IPS DF 4.7 (cell line): ENCODE results near the gene OSCP1.
A peak's percentile ranks its signal among the peaks of the same experiment; 100 is the strongest.

Experiments
- DNase-seq: peaks from one replicate; pipeline ENCODE4 v3.0.0-alpha.2; 2013; ENCODE audit warnings: low spot score; ENCODE audit errors: extremely low read depth

Gene OSCP1

DNA sequence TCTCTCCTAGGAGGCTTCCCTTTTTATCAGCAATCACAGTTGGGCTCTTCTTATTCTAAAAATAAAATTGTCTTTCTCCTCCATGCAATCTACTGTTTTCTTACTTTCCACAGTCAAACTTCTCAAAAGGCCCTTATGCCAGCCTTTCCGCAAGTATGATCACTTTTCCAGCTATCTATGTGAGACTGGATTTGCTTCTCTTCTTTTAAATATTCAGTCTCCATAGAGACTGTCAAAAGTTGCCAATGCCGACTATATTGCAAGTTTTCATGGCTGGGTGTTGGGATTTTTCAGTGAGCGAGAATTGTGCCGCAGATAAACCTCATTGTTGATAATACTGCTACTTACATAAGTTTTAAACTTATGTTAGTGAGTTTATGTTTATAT lies 47.8 kb downstream of the OSCP1 start:
- no peak for DNase-seq

DNA sequence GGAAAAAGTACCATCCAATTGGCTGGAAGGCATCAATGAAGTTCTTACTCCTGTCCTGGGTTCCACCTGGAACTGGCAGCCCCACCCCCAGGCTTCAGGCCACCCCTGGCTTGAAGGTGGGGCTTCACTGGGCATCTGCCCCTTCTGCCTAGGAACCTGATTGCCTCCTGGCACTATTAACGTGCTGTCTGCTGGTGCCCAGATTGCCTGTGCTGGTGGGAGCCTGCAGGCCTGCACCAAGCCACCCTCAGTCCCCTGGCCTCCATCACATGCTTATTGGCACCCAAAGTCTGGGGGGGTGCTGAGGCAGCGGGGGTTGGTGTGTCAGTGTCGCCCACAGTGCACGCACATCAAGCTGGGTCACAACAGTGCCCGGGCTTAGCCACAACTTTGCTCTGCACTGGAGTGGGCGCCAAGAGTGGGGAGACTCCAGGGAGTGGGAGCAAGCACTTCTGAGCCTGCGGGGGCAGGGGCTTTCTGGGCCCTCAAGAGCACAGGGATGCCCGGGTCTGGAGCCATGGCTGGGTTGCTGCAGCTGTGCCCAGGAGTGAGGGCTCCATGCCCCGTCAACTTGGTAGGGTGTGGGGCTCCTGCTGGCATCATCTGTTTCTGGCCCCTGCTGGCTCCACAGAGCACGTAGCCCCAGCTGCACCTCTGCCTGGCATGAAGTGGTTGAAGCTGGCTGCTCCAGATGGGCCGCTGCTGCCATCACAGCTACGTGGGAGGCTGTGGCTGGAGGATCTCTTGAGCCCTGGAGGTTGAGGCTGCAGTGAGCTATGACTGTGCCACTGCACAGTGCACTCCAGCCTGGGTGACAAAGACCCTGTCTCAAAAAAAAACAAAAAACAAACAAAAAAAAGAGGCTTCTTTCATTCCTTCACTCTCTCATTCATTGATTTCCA lies 48.4 kb downstream of the OSCP1 start:
- no peak for DNase-seq

DNA sequence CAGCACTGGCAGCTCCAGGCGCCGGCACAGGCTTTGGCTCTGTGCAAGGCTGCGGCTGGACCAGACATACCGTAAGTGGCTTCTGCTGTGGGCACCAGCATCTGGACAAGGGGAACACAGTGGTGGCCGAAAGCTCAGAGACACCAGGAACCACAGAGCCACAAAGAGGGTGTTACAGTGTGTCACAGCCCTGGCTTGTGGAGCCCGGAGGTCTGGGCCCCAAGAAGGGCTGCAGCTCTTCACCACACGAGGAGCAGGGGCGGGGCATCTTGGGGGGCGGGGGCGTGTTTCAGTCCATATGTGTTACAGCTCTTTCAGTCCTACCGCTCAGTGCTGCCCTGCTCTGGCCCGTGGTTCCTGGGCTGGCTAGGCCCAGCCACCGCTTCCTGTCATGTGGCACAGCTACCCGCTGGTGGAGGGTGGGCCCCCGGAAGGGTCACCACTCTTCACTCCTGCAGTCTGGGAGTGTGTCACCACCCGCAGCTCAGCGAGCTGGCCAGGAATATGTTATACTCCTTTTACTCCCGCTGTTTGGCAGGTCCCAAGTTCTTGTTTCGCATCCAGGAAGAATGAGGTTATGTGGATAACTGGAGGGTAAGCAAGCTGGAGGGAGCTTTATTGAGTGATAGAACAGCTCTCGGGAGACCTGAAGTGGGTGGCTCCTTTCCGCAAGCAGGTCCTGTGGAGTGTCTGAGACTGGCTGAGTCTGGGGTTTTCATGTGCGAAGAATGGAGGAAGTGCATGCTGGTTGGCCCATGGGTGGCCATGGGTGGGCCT lies 49.2 kb downstream of the OSCP1 start:
- DNase-seq = no peak

DNA sequence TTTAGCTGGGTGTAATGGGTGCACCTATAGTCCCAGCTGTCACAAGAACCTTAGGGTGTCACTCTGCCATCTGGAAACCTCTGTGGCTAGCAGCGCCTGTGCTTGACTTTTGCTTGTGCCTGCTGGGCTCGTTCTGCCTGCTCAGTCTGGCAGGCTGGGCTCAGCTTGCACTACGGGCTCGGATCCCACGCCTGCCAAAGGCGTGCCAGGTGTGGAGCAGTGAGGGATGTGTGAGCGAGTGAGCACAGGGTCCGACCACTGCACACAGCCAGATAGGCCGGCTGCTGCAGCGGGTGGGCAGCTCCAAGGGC lies 49.8 kb downstream of the OSCP1 start:
- no peak for DNase-seq

DNA sequence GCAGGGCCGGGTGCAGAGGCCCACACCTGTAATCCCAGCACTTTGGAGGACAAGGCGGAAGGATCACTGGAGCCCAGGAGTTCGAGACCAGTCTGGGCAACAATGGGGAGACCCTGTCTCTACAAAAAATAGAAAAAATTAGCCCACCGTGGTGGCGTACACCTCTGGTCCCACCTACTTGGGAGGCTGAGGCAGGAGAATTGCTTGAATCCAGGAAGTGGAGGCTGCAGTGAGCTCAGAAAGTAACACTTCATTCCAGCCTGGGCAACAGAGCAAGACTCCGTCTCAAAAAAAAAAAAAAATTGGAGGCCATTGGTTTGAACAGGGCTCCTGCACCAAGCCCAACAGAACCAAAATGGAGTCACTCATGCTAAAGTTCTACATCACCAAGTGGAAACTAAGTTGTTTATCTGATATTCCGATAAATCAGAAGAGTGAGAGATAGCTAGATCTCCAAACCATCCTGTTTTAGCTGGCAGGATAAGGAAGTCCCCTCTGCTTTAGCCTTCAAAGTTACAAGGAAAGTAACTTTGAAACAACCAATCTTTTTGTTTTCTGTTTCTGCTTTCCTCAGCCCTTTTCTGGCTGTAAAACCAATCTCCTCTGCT lies 51.8 kb downstream of the OSCP1 start:
- DNase-seq = no peak

DNA sequence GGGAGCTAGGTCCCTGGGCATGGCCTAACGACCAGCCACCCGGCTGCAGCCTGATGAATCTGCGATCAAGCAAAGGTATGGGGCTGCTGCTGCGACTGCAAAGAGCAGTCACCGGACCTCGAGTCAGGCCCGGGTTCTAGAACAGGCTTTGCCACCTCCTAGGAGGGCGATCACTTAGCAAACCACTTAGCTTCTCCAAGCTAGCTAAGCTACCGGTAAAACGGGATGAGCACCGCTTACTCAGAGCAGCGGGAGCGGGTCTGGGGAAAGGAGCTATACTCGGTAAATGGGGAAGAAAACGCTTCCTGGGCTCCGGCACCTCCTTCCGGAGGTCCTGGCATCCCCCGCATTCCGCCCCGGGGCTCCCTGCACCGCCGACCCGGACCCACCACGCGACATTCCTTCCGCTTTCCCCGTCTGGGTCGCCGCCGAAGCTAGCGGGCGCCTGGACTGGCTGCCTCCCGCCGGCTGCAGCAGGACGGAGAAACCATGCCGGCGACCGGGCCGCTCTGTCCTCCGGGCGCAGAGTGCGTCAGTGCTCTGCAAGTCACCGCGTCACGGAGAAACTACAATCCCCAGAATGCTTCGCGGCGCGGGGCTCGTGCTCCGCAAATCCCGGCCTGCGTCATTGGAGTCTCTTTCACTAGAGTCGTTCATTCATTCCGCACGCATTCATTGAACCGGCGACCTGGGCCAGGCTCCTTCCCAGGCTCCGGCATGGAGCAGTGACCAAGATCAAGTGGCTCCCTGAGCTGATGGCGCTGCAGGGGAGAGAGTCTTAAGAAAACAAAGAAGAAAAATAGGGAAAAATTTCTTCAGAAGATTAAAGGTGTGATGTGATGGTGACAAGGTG lies 52.6 kb downstream of the OSCP1 start, which contains the start of gene LSM10:
TSS of gene LSM10 (minus strand) at position 531 of the 853 bp plus-strand sequence. CDS start 3,779 bp downstream, outside the sequence.
- DNase-seq = no peak

DNA sequence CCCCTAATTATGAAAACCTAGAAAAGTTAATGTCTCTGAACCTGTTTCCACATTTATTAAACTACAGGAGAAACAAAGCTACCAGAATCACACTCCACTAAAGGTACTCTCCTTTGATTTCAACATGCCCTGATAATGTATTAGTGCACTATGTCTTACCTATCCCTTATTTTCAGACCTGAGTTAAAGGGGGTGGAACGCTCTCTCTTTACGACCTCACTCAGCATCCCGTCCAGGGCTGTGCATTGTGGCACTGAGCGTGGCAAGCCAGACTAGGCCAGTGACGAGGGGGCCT lies 53.2 kb downstream of the OSCP1 start:
- no peak for DNase-seq

DNA sequence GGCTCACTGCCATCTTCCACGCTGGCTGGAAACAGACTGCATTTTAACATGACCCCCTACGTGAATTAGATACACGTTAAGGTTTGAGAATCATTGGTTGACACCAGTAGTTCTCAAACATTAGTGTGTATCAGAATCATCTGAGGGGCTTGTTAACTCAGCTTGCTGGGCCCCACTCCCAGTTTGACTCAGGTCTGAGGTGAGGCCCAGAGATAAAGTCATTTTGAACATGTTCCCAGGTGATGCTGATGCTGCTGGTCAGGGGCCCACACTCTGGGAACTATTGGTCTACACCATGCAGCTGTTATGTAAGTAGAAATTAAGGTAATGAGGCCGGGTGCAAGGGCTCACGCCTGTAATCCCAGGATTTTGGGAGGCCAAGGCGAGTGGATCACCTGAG lies 53.9 kb downstream of the OSCP1 start:
- DNase-seq = no peak

DNA sequence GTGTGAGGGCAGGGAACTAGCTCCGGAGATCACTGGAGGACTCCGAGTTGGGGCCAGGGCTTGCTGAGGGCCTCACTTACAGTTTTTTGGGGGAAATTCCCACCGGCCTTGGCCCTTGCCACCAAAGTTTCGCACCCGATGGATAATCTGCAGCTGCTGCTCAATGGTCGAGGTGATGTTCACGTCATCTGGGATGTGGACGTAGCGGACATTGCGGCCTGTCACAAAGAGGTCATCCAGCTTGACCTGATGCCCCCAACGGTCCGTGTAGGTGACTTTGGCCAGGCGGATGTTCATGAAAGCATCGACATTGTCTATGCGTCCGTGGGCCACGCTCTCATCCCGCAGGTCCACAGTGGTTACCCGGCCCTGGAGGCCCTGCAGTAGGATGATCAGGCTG lies 56.6 kb downstream of the OSCP1 start:
- no peak for DNase-seq

DNA sequence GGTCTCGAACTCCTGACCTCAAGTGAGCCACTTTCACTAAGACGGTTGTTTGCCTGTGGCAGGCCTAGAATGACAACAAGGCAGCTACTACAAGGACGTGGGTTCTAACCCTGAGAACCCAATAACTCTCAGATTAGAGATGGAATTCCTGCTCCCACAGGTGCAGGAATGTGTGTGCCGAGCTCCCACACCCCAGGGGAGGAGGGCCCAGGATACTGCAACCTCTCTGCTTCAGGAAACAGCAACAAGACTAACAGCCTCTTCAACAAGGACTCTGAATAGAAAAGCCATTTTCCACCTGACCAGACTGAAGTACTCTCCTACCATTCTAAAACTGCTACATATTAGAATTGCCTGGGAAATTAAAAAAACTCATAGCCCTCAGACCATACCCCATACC lies 57.4 kb downstream of the OSCP1 start:
- DNase-seq = no peak

DNA sequence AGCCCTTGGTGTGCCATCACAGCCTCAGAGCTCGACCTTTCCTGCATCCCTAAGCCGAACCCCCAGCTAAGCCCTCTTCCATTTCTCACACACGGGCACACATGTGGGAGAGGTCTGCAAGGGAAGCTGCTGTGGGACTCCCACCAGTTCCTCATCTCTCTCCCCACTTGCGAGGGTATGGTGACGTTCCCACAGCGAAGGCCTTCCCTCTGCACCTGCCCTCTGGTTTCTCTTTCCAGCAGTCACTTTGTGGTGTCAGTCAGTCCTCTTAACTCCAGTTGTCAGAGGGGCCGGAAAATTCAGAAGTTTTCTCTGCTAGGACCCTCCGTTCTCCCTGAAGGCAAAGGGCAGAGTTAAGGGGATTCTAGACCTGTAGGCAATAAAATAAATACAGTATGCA lies 59.0 kb downstream of the OSCP1 start:
- no peak for DNase-seq

DNA sequence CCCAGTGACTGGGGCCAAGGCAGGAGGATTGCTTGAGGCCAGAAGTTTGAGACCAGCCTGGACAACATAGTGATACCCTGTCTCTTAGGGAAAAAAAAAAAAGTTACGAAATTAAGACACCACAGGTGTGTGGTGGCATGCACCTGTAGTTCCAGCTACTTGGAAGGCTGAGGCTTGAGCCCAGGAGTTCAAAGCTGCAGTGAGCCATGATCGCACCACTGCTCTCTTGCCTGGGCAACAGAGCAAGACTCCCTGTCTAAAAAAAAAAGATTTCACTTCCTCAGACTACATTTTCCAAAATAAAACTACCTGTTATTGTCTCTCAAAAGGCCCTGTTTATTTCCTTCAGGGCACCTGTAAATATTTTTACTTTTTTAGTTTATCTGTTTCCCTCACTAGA lies 59.8 kb downstream of the OSCP1 start:
- DNase-seq = no peak

DNA sequence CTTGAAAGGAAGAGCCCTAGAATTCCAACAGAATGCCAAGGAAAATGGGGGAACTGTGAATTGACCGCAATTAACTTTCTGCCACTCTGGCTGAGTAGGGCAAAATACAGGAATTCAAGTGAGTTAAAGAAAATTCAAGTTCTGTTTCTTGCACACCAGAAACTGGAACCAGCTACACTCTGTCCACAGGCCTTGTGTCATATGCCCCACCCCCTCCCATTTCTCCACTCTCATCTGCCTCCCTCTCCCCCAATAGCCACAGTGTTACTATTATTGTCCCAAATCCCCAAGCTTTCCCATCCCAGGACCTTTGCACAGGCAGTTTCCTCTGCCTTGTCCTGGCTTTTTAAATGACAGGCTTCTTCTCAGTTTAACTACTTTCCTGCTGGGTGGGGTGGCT lies 60.3 kb downstream of the OSCP1 start:
- no peak for DNase-seq

DNA sequence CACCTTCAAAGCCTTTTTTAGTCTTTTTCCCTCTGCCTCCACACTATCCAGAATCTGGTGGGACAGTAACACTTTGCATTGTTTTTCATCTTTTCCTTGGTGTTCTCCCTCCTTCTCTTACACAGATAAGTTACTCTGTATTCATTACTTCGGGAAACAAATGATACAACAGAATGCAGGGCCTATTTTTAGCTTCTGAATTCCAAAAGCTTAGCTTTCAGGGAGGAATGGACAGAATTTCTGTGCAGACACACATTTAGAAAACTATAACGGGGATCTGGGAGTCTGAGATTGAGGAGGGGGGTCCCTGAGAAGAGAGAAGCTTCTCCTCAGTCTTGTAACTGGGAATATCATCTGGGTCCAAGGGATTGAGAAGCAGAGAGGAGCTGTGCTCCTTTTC lies 61.0 kb downstream of the OSCP1 start:
- no peak for DNase-seq

DNA sequence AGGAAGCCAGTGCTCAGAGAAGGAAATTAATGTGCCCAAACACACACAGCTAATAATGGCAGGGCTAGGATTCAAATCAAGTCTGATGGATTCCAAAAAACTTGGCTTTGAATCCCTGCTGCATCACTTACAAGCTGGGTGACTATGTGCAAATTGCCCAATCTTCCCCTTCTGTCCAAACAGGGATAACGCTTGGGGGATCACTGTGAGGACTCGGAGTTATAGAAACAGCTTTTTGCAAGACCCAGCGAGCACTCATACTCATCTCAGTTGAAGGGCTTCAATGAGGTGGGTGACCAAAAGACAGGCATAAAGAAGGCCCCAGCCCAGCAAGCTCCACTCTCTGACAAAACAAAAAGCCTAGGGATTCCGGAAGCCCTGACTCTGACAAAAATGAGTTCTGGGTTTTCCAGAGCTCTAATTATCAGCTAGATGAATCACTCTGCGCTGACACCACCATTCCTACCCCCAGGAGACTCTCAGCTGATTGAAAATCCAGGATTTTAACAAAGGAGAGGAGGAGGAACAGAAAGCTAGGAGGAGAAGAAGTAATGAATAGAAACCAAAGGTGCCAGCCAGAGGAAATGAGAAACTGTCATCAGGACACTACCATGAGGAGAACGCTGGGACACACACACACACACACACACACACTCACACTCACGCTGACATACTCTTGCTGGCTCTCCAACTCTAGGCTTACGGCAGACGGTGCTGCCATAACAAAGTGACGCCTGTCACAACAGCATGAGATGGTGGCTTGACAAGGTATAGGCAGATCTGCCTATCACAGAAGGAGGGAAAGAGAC lies 62.9 kb downstream of the OSCP1 start:
- DNase-seq = no peak

DNA sequence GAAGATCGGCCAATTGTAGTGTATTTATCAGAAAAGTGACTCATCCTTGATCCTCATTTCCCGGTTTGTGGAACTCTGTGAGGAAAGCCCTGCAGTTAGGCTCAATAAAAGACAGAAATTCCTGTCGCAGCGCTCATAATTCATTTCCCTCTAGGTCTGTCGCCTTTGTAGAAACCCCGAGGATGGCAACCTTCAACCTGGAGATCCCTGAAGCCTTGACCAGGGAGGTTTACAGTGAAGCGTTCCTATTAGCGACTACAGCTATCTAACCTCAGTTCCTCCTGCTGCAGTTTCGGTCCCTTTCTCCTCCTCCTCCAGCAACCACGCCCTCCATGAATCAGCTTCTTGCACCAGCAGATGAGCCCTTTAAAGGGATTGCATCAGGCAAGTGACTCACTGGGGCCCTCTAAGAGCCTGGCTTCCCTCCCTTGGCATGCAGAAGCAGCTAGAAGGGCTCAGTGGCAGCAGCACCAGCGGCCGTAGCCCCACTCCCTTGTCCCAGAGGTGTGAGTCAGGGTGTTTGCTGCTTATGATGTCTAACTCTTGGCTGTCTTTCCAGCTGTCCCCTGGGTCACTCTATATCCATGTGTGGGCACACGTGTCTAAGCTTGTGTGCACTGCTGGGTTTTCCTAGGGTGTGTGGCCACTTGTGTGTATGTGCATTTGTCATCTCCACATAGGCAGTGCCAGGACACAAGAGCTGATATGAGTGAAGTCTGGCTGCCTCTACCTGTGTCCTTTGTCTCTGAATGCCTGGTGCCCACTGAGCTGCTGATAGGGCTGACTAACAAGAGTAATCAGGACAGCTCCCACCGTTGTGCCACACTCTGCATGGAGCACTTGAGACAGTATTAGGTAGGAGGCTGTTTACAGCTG lies 63.7 kb downstream of the OSCP1 start:
- peak; percentile 74 for DNase-seq

DNA sequence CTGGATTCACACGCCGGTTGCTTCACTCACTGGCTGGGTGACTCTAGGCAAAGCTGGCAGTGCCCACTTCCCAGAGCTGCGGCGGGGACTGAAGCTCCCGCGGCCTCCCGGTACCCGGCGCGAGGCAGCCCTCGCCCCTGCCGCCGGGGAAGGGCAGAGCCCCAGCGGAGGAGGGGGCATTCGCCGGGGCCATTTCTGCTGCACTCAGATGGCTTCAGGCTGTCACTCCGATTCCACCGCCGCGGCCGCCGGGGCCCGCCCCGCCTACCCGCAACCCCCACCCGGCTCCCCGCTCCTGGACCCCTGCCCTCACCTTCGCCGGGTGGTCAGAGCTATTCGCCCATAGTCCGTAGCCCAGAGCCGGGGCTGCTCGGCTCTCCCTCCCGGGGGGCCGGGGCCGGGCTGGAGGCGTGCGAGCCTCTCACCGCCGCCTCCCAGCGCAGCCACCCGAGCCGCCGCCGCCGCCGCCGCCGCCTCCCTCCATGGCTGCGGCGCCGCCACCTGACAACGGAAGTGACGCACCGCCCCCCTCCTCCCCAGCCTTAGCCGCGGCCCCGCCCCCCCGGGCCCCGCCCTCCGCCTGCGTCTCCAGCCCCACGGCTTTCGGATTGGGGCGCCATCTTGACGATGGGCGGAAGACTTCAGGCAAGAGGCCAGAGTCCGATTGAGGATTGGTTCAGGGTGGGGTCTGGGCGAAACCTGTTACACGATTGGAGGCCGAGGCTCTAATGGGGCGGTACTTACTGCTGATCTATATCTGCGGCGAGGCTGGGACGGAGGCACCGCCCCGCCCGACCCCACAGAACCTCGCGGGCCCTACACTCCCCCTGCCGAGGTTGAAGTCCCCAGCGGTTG lies 64.6 kb downstream of the OSCP1 start, which contains the start of gene STK40:
TSS of gene STK40 (minus strand) at position 515 of the 855 bp plus-strand sequence. CDS start 24,592 bp downstream, outside the sequence.
- peak; percentile 94 for DNase-seq

DNA sequence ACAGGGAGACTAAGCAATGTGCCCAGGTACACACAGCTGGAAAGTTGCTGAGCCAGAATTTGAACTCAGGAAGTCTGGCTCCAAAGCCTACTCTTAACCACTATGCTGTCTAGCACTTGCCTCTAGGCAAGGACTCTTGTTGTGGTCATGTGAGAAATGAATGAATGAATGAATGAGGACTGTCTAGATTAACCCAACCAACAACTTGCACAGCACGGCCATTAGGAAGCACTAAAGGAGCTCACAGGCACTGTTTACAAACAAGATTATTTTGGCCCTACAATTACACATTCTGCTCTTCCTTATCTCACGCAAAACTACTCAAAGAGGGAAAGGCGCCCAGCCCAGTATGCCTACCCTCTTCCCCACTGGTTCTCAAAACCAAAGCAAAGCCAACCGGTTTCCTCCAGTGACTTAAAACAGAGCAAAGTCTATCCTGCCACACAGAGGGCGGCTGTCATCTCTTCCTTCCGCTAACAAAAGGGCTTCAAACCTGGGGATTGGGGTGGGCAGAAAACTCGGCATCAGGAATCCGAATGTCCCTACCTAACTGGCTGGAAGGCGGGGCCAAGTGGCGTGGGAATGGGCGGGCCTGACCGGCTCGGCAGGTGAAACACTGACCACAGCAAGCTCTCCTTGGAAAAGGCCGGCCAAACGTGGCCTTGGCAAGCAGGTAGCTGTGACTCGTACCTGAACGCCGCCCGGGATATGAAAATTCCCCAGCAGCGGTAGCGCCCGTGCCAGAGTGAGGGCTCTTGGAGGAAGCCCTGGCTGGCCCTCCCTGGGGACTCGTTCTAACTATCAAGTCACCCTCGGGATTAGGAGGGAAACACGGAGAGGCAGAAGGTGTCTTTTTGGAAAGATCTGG lies 65.5 kb downstream of the OSCP1 start:
- no peak for DNase-seq
